GM12878 (cell line): Measurements from ENCODE around the gene DUSP15.

Experiments used
- ATF3 ChIP-seq: IDR thresholded peaks from 2 replicates; pipeline ENCODE4 v1.6.1; 2011; ENCODE audit warnings: low read depth, mild to moderate bottlenecking, low read length, moderate library complexity, borderline replicate concordance; ENCODE audit errors: extremely low read depth
- CTCF ChIP-seq, 3 experiments: IDR thresholded peaks in 2 of 3; conservative IDR thresholded peaks in 1 of 3; 2 replicates each; pipeline ENCODE4 v1.5.1; 2011; ENCODE audit warnings: low read depth in 3 of 3, low read length in 3 of 3, mild to moderate bottlenecking in 3 of 3, control low read depth in 2 of 3, moderate library complexity in 2 of 3, inconsistent platforms in 1 of 3, mixed read lengths in 1 of 3; ENCODE audit not compliant: control insufficient read depth in 2 of 3, insufficient read depth in 1 of 3; ENCODE audit errors: extremely low read depth in 1 of 3
- SP1 ChIP-seq: IDR thresholded peaks from one replicate; pipeline ENCODE4 v1.6.1; 2011; ENCODE audit warnings: low read depth, low read length
- SUPT20H ChIP-seq: IDR thresholded peaks from 2 replicates; pipeline ENCODE4 v1.6.1; 2011; ENCODE audit warnings: low read depth, mild to moderate bottlenecking, low read length, moderate library complexity, borderline replicate concordance; ENCODE audit not compliant: control insufficient read depth
- ZBED1 ChIP-seq: IDR thresholded peaks from 2 replicates; pipeline ENCODE4 v1.6.1; 2016; ENCODE audit warnings: borderline replicate concordance

- TF ChIP-seq SUPT20H, result no peak
- TF ChIP-seq SP1, result no peak
- TF ChIP-seq ZBED1, result no peak
- no peak for TF ChIP-seq ATF3
- TF ChIP-seq CTCF (IDR thresholded peaks at IDR 0.05 in 2 of 3, conservative IDR thresholded peaks at IDR 0.05 in 1 of 3; ENCODE audit: control insufficient read depth in 2 of 3, extremely low read depth in 1 of 3, insufficient read depth in 1 of 3, low read depth in 3 of 3, low read length in 3 of 3), result no peak
These were observed 43.3 kb upstream of the DUSP15 start for GRCh38 chr20:31913431-31914157.
